SK-N-SH (cell line): ENCODE measurements around the gene GOLPH3.

Experiments
- CTCF ChIP-seq: fragments of 200-600 bp; sonication (generic); IDR thresholded peaks from 2 replicates; pipeline ENCODE4 v1.6.1; 2017; ENCODE audit warnings: antibody characterized with exemption, mild to moderate bottlenecking, moderate library complexity
- POLR2AphosphoS5 ChIP-seq: IDR thresholded peaks from 2 replicates; pipeline ENCODE4 v1.6.1; 2012; ENCODE audit warnings: low read depth, low read length
- RCOR1 ChIP-seq: fragments of 150-350 bp; IDR thresholded peaks from 2 replicates; pipeline ENCODE4 v1.6.1; 2017; ENCODE audit warnings: antibody characterized with exemption, low read length
- REST ChIP-seq: IDR thresholded peaks from 2 replicates; pipeline ENCODE4 v1.6.1; 2012; ENCODE audit warnings: mild to moderate bottlenecking, low read depth, low read length, moderate library complexity
- SMC3 ChIP-seq: IDR thresholded peaks from 2 replicates; pipeline ENCODE4 v1.6.1; 2012; ENCODE audit warnings: low read depth, low read length, improper control_type of control experiment
- TAF1 ChIP-seq: IDR thresholded peaks from 2 replicates; pipeline ENCODE4 v1.6.1; 2012; ENCODE audit warnings: low read depth, mild to moderate bottlenecking, low read length, moderate library complexity, borderline replicate concordance
- USF1 ChIP-seq: IDR thresholded peaks from 2 replicates; pipeline ENCODE4 v1.4.0; 2012; ENCODE audit warnings: low read depth, borderline replicate concordance
- YY1 ChIP-seq: IDR thresholded peaks from 2 replicates; pipeline ENCODE4 v1.4.0; 2012; ENCODE audit warnings: low read depth, mild to moderate bottlenecking

- TF ChIP-seq RCOR1, result no peak
- no peak for TF ChIP-seq CTCF
- TF ChIP-seq TAF1, result no peak
- TF ChIP-seq YY1, result no peak
- no peak for TF ChIP-seq POLR2AphosphoS5
- TF ChIP-seq USF1, result no peak
- no peak for TF ChIP-seq REST
- TF ChIP-seq SMC3, result no peak
These were observed 14.6 kb downstream of the GOLPH3 start for GRCh38 chr5:32159328-32160072.
